Glutamatergic neuron (in vitro differentiated cells): ENCODE measurements around the gene KIF3A. TPM values are rescaled to one million over a fixed set of nuclear protein-coding genes. Genes with fewer than 3 reads are reported as not detected.

Experiments
- DNase-seq: peaks from one replicate; pipeline ENCODE4 v3.0.0; 2022
- H3K27ac Mint-ChIP-seq: one replicate; pipeline ENCODE4 v1.8.0; 2020; ENCODE audit warnings: mild to moderate bottlenecking, mixed read lengths, inconsistent platforms; ENCODE audit not compliant: unreplicated experiment
- H3K27me3 Mint-ChIP-seq: one replicate; pipeline ENCODE4 v1.8.0; 2020; ENCODE audit warnings: mild to moderate bottlenecking, moderate library complexity, mixed read lengths, inconsistent platforms; ENCODE audit not compliant: unreplicated experiment
- H3K36me3 Mint-ChIP-seq: one replicate; pipeline ENCODE4 v1.8.0; 2020; ENCODE audit warnings: mild to moderate bottlenecking, mixed read lengths, inconsistent platforms; ENCODE audit not compliant: unreplicated experiment
- H3K4me1 Mint-ChIP-seq: one replicate; pipeline ENCODE4 v1.8.0; 2020; ENCODE audit warnings: mild to moderate bottlenecking, low read depth, mixed read lengths, inconsistent platforms; ENCODE audit not compliant: unreplicated experiment
- H3K4me3 Mint-ChIP-seq: one replicate; pipeline ENCODE4 v1.8.0; 2020; ENCODE audit warnings: mild to moderate bottlenecking, mixed read lengths, inconsistent platforms; ENCODE audit not compliant: unreplicated experiment
- H3K9me3 Mint-ChIP-seq: one replicate; pipeline ENCODE4 v1.8.0; 2020; ENCODE audit warnings: mild to moderate bottlenecking, moderate library complexity, mixed read lengths, inconsistent platforms; ENCODE audit not compliant: unreplicated experiment
- CTCF ChIP-seq: fragments of 200-600 bp; sonication (generic); IDR thresholded peaks from one replicate; pipeline ENCODE4 v1.5.0; 2021; ENCODE audit not compliant: partially characterized antibody, unreplicated experiment
- total RNA-seq: library from RNA; stranded (reverse); fragmentation: NEBNext Ultra II Directional; extraction: Animal tissue kit (Norgen Biotek cat#: 25700); gene quantifications from one replicate; pipeline ENCODE4 v1.2.1, GENCODE V29; 2021; ENCODE audit not compliant: unreplicated experiment

The KIF3A gene
- total RNA-seq, 1 donor from 2014 or later = 42.4 TPM

- DNase-seq = no peak
- H3K36me3 Mint-ChIP-seq = peaks cover 2% of the 10 kb centered on the region
- no peaks in the 10 kb centered on the region for H3K9me3 Mint-ChIP-seq
- no peak overlapping the region for H3K27ac Mint-ChIP-seq
- no peak for TF ChIP-seq CTCF
- H3K4me1 Mint-ChIP-seq = peaks cover 7% of the 10 kb centered on the region
- H3K27me3 Mint-ChIP-seq = peaks cover 3% of the 10 kb centered on the region
- no peak overlapping the region for H3K4me3 Mint-ChIP-seq
Measured at GRCh38 chr5:132781029-132781428, 43.7 kb upstream of the KIF3A start.

DNA sequence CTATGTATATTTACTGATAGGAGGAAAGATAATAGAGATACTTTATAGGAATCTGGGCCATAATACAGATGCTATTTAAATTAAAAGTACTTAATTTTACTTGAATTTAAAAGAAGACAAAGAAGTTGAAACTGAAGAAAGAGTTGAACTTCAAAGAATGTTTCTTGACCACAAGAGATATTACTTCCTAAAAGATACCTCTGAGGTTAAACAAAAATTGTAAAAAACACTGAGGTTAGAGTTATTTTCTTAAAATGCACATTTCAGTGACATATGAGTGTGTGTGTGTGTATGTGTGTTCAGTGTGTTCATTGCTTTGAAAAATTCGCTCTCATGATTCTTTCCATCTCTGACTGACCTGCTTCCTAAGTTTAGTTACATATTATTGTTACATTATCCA is 43.2 kb upstream of the KIF3A start:
- DNase-seq = no peak
- H3K27me3 Mint-ChIP-seq = peaks cover 3% of the 10 kb centered on the region
- peaks cover 9% of the 10 kb centered on the region for H3K4me1 Mint-ChIP-seq
- H3K4me3 Mint-ChIP-seq = no peak overlapping the region
- H3K9me3 Mint-ChIP-seq = no peaks in the 10 kb centered on the region
- no peak overlapping the region for H3K27ac Mint-ChIP-seq
- H3K36me3 Mint-ChIP-seq = no peaks in the 10 kb centered on the region
- TF ChIP-seq CTCF = no peak

DNA sequence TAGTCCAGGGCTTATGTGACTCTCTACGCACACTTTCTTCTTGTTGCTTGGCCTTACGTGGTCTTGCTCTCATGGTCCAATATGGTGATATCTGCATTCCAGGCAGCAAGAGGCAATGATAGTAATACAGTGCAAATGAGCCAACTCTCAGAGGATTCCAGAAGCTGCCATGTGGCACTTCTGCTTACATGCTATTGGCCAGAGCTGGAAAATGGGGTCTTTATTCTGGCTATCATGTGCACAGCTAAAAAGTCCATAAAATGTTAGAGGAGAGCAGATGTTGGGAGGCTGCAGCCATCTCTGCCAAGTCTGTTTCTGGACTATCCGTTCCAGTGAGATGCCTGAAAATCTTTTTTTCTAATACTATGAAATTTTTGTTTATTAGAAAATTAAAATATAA is 42.6 kb upstream of the KIF3A start:
- Mint-ChIP-seq H3K27ac (no peak overlapping the region), H3K36me3 (no peaks in the 10 kb centered on the region), H3K9me3 (no peaks in the 10 kb centered on the region), H3K27me3 (peaks cover 3% of the 10 kb centered on the region), H3K4me1 (peaks cover 12% of the 10 kb centered on the region), H3K4me3 (no peak overlapping the region)
- no peak for TF ChIP-seq CTCF
- DNase-seq = no peak

GRCh38 chr5:132778856-132779255 is 41.5 kb upstream of the KIF3A start:
- H3K27ac Mint-ChIP-seq = no peak overlapping the region
- no peaks in the 10 kb centered on the region for H3K9me3 Mint-ChIP-seq
- H3K27me3 Mint-ChIP-seq = peaks cover 5% of the 10 kb centered on the region
- TF ChIP-seq CTCF = no peak
- H3K36me3 Mint-ChIP-seq = no peaks in the 10 kb centered on the region
- peaks cover 12% of the 10 kb centered on the region for H3K4me1 Mint-ChIP-seq
- H3K4me3 Mint-ChIP-seq = peak overlapping the region; percentile 43
- no peak for DNase-seq

GRCh38 chr5:132778129-132778528 is 40.8 kb upstream of the KIF3A start:
- no peaks in the 10 kb centered on the region for H3K9me3 Mint-ChIP-seq
- no peak overlapping the region for H3K27ac Mint-ChIP-seq
- H3K27me3 Mint-ChIP-seq = peaks cover 10% of the 10 kb centered on the region
- H3K4me1 Mint-ChIP-seq = peaks cover 13% of the 10 kb centered on the region
- TF ChIP-seq CTCF = no peak
- no peaks in the 10 kb centered on the region for H3K36me3 Mint-ChIP-seq
- H3K4me3 Mint-ChIP-seq = peak overlapping the region; percentile 69
- DNase-seq = no peak
